ENCODE measurements around the gene ASB1.

- no peak for TF ChIP-seq POU6F1 (CRISPR knock-in tag; IDR thresholded peaks at IDR 0.05; ENCODE audit: borderline replicate concordance, low read depth)
- no peak for TF ChIP-seq ARNTL (CRISPR knock-in tag; IDR thresholded peaks at IDR 0.05; ENCODE audit: borderline replicate concordance, low read depth)
- TF ChIP-seq SNAI2 (CRISPR knock-in tag; IDR thresholded peaks at IDR 0.05): no peak
- no peak for TF ChIP-seq ZNF565 (CRISPR knock-in tag; conservative IDR thresholded peaks at IDR 0.05; ENCODE audit: low read depth)
- TF ChIP-seq CSDC2 (CRISPR knock-in tag; IDR thresholded peaks at IDR 0.05): no peak
- TF ChIP-seq ZFP3 (CRISPR knock-in tag; IDR thresholded peaks at IDR 0.05): no peak
- no peak for TF ChIP-seq PATZ1 (CRISPR knock-in tag; IDR thresholded peaks at IDR 0.05; ENCODE audit: borderline replicate concordance)
- no peak for TF ChIP-seq CREB5 (CRISPR knock-in tag; IDR thresholded peaks at IDR 0.05; ENCODE audit: low read depth)
- no peak for TF ChIP-seq TOX (CRISPR knock-in tag; IDR thresholded peaks at IDR 0.05; ENCODE audit: borderline replicate concordance)
- TF ChIP-seq TSHZ2 (CRISPR knock-in tag; IDR thresholded peaks at IDR 0.05): no peak
These were observed 70.3 kb downstream of the ASB1 start for GRCh38 chr2:238496756-238497609.
